GM19395 (cell line): Measurements from ENCODE around the gene KCNJ18.
"Not testable (repeated sequence)": the region's sequence is repeated elsewhere in the genome, so short reads cannot be mapped to it uniquely, and the experiment has no call there.

Experiments used
- ATAC-seq: cut with Tn5 transposase; IDR thresholded peaks from one replicate; pipeline ENCODE4 v1.9.1; 2021; ENCODE audit warnings: mild to moderate bottlenecking, moderate library complexity; ENCODE audit not compliant: unreplicated experiment

The KCNJ18 gene

DNA sequence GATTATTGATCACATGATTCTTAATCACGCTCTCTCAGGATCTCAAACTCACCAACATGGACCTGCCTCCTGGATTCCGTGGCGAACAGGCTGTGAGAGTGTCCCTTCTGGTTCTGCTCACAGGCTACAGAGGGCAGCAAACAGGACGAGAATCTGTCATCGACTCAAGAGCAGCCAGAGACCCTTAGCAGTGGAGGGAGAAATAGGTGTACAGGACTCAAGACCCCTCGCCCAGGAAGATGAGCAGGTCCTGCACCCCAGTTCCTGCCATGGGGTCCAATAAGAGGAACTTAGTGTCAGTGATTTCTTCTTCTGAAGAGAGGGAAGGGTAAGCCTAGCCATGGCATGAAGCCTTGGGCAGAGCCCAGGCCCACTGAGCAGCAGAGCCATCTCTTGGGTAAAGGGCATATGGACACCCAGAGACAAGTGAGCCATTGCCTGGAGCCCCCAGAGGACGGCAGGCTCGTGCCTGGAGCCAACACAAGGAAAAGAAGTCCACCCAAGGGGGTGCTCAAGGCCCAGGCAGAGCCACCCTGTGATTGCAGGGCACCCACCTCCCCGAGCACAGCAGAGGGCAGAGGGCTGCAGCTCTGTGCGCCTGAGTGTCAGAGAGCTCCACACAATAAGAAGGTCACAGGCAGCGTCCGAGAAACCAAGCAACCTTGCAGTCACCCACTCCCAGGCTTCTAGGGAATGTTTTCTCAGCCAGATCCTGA, 27.3 kb downstream of the KCNJ18 start:
- ATAC-seq = not testable (repeated sequence)

DNA sequence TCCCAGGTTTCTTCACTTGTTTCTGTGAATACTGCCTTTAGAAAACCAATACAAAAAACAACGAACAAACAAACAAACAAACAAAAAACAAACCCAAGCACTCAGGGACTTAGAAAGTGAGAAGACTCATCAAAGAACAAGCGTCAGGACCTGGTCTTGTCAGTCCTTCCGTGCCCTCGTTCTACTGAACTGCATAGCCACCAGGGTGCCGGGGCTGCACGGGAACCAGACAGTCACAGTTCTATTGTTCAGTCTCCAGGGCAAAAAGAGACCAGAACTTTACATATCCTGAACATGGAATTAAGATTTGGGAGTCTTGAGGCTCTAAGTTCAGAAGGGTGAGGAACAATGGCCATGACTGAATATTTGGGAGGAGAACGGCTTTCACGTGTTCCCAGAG, 28.2 kb downstream of the KCNJ18 start:
- not testable (repeated sequence) for ATAC-seq

DNA sequence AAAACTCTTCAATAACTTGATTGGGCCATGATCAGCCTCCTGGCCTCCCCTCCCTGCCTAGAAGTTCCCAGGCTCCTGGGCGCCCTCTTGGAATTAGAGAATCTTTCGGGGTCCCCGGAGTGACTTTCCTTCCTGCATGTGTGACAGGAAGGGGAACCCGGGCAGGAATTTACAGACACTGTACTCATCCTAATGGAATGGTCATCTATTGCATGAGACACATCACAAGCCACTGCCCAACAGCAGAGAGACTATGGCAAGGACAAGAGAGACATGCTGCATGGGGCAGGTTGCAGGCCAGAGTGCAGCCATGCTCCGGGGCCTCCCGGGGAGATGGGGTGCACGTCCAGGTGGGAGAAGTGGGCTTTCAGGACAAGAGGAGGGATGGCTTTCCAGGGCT, 29.9 kb downstream of the KCNJ18 start:
- not testable (repeated sequence) for ATAC-seq

DNA sequence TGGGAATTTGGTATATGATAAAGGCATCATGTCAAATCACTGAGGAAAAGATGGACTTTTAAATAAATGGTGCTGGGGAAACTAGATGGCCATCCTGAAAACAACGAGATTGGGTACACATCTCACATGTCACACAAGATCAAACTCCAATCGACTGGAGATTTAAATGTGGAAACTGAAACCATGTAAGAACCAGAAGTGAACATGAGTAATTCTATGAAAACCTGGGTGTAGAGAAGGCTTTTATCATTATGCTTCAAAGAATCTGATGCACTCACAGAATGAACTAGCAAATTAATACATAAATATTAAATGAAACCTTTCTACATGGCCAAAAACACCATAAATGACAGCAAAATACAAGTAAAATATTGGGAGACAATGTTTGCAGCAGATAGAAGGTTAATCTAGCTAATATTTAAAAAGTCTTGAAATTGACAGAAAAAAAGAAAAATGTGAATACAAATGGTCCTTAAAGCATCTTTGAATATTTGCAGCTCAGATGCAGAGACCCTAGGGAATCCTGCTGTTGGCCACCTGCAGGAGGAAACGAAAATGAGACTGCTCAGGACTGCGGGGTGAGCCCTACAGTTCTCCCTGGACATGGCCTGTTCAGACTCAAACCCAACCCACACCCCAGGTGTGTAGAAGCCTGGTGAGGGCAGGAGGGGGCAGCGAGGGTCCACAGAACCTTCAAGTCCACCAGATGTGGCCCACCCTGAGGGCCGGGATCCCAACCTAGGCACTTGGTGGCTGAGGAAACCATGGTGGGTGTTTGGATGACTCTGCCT, 32.1 kb downstream of the KCNJ18 start:
- ATAC-seq = not testable (repeated sequence)

DNA sequence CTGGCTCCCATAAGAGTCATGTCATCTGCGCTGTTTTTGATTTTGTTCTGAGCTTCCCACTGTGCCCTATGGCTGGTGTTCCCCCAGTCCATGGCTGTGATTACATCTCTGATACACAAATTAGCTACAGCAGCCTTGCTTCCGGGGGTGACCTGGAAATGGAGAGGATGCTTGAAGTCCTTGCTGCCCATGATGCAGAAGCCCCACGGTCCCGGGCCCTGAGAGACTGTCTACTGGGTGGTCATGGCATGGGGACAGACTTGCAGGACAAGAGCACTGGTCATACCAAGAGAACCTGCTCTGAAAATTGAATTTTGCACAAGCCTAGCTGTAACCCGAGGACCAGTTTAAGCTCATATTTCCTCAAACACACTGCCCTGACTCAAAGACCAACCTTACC, 38.8 kb downstream of the KCNJ18 start:
- not testable (repeated sequence) for ATAC-seq

DNA sequence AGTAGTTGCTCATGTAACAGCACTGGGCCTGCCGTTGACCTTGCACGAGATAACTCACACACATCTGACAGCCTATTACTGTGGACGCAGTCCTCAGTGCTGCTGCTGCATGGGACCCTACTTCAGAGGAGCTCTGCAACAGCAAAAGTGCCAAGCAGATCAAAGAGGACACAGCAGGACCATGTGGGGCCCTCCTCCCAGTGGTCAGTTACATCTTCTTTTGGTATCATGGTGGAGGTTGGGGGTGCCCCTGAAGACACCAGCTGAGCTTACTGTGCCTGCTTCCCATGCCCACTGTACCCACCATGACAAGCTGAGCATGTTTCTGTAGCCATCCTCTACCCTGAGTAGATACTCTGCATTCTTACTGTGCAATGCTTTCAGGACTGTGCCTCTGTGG, 41.6 kb downstream of the KCNJ18 start:
- not testable (repeated sequence) for ATAC-seq

DNA sequence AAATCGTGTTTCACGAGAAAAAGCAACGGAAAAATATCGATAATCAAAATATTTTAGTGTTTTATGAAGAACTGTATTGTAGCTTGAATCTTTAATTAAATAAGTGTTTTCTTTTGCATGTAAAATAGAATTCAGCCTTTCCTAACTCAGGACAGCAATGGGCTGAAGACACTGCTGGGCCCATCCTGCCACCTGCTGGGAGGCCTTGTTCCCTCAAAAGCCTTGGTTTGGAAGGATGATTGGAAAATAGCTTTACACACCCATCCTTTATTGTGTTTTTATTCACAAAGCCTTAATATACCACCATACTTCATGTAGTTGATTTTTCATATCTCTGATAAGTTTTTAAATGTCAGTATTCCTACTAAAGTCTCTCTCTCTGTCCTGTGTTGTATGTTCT, 43.5 kb downstream of the KCNJ18 start:
- not testable (repeated sequence) for ATAC-seq

DNA sequence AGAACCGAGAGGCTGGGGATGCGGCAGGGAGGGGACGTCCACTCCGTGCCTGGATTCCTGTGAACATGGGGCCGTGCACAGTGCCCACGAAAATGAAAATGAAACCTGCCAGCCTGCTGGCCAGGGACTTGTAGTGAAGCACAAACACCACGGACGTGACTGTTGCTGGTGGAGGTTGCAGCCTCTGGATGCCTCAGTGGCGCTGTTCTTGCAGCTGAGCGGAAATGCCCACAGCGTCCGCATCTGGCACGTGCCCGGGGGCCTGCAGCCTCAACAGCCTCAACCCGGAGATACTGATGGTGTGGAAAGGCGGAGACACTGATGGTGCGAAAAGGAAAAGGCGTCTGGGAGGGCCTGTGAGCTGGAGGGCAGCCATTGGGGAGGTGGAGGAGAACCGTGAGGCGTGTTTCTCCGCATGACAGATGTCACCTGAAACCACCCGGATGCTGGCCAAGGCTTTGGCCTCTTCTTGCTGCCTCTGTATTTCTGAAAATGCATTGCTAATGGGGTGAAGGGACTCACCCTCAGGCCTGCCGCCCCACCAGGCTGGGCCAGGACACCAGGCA, 44.8 kb downstream of the KCNJ18 start:
- not testable (repeated sequence) for ATAC-seq

DNA sequence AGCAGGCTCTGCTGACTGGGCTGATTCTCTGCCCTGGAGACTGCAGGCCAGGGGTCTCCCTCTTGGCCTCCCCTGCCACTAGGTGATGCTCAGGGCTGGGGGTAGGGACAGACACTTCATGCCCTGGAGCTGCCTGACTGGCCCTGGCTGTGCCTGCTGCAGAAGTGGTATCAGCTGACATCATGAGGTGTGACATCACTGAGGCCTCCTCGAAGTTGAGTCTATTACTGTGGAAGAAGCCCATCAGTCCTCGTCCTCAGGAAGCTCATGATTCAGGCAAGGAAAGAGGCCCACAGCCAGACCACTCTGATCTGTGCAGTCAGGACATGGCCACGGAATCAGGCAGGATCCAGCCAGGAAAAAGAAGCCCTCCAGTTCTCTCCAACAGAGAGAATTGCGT, 45.9 kb downstream of the KCNJ18 start:
- not testable (repeated sequence) for ATAC-seq

DNA sequence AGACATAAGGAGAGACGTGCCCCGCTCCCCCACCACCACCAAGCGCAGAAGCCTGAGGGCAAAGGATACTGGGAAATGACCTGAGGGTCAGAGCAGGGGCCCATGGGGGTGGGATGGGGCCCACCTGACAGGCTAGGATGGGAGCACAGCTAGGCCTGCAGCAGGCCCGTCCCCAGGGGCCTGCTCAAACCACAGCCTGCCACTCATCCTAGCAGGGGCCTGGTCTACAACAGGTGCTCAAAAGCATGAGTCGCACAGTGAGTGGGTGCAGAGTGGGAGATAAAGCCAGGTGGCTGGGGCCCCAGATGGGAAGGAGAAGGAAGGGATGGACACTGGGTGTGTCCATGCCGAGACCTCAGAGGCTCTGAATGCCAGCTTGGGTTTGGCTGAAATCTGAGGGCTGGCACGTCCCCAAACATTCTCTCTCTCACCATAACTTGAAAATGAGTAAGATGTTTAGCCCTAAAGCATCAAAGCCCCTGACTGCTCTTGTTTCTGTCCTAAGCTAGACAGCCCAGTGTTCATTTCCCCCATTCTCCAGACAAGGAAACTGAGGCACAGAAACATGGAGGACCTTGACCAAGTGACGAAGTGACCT, 46.7 kb downstream of the KCNJ18 start:
- not testable (repeated sequence) for ATAC-seq

DNA sequence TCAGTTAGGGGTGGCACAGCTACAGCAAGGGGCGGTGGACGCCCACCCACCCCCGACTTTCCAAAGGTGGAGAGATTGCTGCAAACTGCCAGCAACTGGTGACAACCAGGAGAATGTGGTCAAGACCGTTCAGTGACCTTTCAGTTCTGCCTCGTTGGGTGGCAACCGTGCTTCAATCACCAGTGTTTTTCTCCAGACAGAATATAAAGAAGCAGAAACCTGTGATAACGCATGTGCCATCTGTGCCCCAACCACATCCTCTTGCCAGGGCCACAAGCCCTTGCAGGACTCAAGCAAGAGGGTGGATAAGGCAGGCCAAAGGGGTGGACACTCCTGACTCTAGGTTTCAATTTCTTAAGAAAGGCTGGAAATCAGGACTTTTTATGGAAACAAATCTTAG, 47.2 kb downstream of the KCNJ18 start:
- not testable (repeated sequence) for ATAC-seq

DNA sequence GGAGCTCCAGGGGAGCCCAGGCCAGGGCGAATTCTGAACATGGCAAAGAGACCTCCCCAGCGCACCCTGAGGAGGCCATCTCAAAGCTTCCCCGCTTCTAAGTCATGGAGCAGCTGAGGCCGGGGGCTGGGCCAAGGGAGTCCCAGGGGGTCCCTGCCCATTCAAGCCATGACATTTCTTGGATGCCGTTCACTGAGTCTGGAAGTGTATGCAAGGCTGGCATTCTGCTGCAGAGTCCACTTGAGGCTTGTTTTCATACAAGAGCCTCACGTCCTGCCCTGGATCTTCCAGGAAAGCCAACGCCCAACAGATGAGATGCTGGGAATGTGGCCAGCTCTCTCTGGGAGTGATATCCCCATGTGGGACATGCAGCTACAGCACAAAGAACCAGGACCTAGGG, 48.5 kb downstream of the KCNJ18 start:
- not testable (repeated sequence) for ATAC-seq

DNA sequence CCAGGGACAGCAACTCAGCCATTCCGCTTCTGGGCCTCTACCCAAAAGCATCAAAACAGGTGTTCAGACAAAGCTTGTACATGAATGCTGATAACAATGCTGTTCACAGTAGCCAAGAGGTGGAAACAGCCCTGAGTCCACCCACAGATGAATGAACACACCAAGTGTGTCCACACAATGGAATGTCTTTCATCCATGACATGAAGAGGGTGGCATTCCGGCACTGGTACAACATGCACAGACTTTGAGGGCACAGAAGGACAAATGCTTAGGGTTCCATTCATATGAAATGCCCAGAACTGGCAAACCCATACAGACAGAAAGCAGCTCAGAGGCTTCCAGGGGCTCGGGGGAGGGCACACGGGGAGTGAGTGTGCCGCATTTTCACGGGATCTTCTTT, 49.2 kb downstream of the KCNJ18 start:
- ATAC-seq = not testable (repeated sequence)

DNA sequence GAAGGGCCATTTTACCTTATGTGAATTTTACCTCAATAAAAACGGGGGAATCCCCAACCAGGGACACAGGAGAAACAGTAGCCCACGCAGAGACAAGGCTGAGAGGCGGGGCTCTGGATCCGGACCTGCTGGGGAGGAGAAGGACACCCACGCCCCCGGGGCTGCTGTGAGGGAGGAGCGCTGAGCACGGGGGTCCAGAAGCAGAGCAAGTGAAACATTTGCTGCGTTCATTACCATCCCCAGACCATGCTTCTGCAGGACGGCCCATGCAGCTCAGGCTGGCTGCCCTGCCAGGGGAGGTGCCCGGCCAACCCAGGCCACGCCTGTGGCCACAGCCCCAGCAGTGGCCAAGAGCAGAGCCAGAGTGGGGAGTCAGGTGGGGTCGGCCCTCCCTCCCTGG, 50.0 kb downstream of the KCNJ18 start:
- ATAC-seq = no peak

DNA sequence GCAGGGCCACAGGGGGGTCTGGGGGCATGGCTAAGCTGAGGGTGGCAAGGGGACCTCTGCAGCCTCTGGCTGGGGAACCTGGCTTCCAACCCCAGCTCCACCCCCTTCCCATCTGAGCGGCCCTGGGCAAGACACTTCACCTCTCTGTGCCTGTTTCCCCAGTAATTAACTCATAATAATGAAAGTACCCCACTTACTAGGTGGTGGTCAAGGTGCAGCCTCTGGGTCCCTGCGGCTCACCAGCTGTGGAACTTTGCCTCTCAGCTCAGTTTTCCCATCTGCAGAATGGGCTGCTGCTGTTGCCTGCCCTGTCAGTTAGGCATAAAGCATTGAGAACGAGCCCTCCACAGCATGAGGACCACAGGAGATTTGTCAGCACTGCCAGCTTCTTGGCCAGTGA, 51.8 kb downstream of the KCNJ18 start:
- ATAC-seq = not testable (repeated sequence)

DNA sequence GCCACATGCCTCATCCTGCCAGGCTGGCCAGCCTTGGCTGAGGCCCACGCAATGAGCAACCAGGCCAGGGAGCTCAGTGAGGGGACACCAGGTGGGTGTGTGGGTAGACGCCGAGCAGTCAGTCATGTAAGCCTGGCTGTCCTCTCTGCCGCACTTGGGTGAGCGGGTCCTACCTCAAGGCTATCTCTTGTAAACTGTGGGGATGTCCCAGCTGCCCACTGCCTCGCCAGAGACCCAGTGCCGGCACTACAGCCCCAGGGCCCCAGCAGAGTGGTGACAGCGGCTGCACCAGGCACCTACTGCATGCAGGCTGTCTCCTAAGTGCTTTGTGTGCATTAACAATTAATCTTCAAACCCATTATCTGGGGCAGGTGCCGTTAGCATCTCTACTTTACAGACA, 52.3 kb downstream of the KCNJ18 start:
- not testable (repeated sequence) for ATAC-seq

DNA sequence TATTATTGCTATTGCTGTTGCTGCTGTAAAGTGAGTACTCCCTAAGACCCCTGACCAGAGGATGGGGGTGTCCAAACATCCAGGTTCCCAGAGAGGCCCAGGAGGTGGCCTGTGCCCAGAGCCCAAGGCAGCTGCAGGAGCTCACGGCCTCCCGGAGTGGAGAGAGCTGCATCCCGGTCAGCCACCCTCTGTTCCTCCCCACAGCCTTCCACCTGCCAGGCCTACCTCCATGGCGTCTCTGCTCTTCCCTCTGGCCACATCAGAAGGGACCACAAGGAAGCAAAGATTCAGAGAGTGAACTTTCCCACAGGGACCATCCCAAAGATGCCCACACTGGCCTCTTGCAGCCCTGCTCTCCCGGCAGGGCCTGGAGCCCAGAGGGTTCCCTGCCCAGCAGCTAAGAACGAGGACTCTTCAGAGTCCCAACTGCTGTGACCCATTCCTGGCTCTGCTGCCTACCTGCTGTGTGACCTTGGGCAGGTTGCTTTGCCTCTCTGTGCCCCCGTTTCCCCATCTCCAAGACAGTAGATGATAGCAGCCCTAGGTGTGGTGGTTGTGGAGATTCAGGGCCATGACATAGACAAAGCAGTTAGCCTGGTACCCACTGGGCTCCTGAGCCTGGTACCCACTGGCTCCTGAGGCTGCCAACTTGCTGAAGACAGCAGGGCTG, 53.2 kb downstream of the KCNJ18 start:
- ATAC-seq = not testable (repeated sequence)

DNA sequence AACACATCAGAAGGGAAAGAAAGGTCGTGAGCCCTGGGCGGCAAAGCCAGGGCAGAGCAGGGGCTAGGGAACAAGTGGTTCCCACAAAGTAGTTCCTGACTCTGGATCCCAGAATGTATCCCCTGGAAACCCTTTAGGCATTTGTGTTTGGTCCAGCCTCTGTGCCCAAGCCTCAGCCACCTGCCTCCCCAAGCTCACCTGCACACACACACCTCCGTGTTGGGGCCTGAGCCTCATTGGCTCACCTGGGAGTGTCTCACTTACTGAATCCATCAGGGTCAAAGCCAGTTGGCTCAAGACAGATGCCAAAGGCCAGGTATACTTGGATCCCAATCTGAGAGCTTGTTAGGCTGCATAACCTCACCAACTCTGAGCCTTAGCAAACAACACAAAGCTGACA, 54.1 kb downstream of the KCNJ18 start:
- ATAC-seq = not testable (repeated sequence)

DNA sequence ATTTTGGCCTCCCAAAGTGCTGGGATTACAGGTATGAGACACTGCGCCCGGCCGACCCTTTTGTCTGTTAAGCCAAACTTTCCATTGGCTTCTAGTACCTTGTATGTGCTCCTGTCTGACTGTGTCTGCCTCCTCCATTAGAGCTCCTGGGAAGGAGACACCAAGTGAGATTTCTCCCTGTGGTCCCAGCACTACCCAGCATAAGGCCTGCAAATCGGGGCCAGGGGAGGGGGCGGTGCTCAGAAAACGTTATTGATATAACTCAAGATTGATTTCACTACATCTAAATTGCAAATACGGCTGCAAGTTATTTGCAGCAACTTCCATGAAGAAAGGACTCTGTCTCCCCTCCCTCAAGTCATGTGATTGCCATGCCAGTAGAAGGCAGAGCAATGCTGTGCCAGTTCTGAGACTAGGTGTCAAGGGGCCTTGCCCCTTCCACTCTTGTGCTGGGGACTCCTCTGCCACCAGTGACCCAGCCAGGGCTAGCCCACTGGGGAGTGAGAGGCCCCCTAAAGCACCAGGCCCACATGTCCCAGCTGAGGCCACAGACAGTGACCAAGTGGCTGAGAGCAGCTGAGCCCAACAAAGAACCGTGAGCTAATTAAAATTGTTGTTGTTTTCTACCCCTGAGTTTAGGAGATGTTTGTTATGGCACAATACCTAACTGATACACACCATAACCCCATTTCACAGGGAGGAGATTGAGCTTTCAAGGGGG, 55.0 kb downstream of the KCNJ18 start:
- ATAC-seq = not testable (repeated sequence)

DNA sequence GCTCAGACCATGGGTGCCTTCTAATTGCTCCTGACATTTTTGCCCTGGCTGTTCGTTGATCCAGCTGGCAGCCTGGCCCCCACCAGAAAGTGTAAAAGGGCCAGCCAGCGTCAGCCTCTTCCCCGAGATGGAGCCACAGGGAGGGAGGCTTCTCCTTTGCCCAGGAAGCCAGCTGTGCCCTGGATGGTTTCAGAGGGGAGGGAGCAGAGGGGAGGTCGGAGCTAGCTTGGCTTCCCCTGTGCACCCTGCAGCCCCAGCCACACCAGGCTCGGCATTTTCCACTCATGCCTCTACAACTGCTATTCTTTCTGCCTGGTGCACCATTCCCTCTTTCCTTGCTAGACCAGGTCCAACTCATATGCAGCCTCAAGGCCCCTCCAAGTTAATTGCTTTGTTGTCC, 56.4 kb downstream of the KCNJ18 start:
- ATAC-seq = not testable (repeated sequence)
